ENCODE data around the gene PGLYRP4.

The PGLYRP4 gene

DNA sequence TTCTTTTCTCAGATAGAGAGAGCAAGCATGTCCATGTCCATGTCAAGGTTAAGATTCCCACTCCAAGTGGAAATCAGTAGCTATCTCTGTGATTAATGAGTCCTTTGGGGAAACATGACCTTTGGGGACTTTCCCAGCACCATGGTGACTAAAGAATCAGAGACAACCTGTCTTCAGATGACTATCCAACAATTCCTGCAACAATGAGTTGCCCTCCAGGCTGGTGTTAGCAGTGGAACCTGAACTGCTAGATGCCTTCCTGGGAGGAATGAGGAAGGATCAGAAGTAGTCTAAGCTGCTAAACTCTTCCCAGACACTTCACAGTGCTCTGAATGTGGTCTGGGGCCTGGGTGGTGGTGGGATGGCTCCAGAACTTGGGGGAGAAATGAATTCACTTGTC, 15.5 kb upstream of the PGLYRP4 start:
- Histone ChIP-seq H3K4me3 (ENCODE audit: low read depth in 1 of 2, low read length in 2 of 2) (no peak overlapping the region), H3K27me3 (ENCODE audit: control insufficient read depth in 1 of 2, insufficient read depth in 2 of 2, low read length in 2 of 2) (no peaks in the 10 kb centered on the region), H3K36me3 (ENCODE audit: control insufficient read depth in 1 of 2, insufficient read depth in 2 of 2, low read length in 2 of 2) (no peaks in the 10 kb centered on the region), H3K27ac (ENCODE audit: low read depth, low read length) (no peak overlapping the region), H3K9ac (ENCODE audit: low read depth in 1 of 2, low read length in 2 of 2) (no peak overlapping the region), H3K4me1 (ENCODE audit: control insufficient read depth in 1 of 2, insufficient read depth in 2 of 2, low read length in 2 of 2) (peaks cover 0 to 4% of the 10 kb centered on the region in 2 donors), H3K9me3 (ENCODE audit: control insufficient read depth in 1 of 2, low read length in 2 of 2) (no peaks in the 10 kb centered on the region)

- no peak overlapping the region for H3K27ac ChIP-seq (ENCODE audit: low read depth, low read length)
- H3K4me1 ChIP-seq (ENCODE audit: control insufficient read depth in 1 of 2, insufficient read depth in 2 of 2, low read length in 2 of 2), result peaks cover 0 to 4% of the 10 kb centered on the region in 2 donors
- no peaks in the 10 kb centered on the region for H3K9me3 ChIP-seq (ENCODE audit: control insufficient read depth in 1 of 2, low read length in 2 of 2)
- no peak overlapping the region for H3K4me3 ChIP-seq (ENCODE audit: low read depth in 1 of 2, low read length in 2 of 2)
- H3K9ac ChIP-seq (ENCODE audit: low read depth in 1 of 2, low read length in 2 of 2), result no peak overlapping the region
- no peaks in the 10 kb centered on the region for H3K27me3 ChIP-seq (ENCODE audit: control insufficient read depth in 1 of 2, insufficient read depth in 2 of 2, low read length in 2 of 2)
- H3K36me3 ChIP-seq (ENCODE audit: control insufficient read depth in 1 of 2, insufficient read depth in 2 of 2, low read length in 2 of 2), result no peaks in the 10 kb centered on the region
Measured at GRCh38 chr1:153363641-153364040, 15.0 kb upstream of the PGLYRP4 start.

DNA sequence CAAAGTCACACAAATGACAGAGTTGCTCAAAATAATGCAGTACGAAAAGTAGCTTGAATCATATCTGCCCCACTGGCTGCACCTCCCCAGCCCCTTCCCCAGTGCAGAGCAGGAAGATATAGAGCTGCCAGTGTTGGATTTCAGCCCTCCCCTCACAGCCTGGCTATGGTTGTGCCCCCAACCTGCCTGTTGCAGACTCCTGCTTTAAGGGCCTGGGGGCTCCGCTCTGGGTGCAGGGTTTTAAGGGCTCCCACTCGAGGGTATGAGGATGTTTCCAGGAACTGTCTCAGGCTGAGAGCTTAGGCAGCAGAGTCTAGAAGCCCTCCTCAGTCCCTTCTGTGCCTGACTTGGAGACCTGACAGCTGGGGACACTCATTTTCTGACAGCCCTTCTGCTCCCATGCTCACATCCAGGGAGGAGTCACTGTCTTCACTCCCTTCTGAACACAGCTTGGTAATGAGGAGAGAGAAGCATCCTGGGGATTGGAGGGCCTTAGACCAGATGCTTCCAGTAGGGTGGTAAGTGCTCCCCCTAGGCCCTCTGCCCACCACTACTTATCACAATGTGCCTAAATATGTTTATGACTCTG, 13.6 kb upstream of the PGLYRP4 start:
- Histone ChIP-seq H3K4me3 (ENCODE audit: low read depth in 1 of 2, low read length in 2 of 2) (no peak overlapping the region), H3K9me3 (ENCODE audit: control insufficient read depth in 1 of 2, low read length in 2 of 2) (no peaks in the 10 kb centered on the region), H3K9ac (ENCODE audit: low read depth in 1 of 2, low read length in 2 of 2) (no peak overlapping the region), H3K36me3 (ENCODE audit: control insufficient read depth in 1 of 2, insufficient read depth in 2 of 2, low read length in 2 of 2) (no peaks in the 10 kb centered on the region), H3K27ac (ENCODE audit: low read depth, low read length) (no peak overlapping the region), H3K4me1 (ENCODE audit: control insufficient read depth in 1 of 2, insufficient read depth in 2 of 2, low read length in 2 of 2) (peaks cover 0 to 10% of the 10 kb centered on the region in 2 donors), H3K27me3 (ENCODE audit: control insufficient read depth in 1 of 2, insufficient read depth in 2 of 2, low read length in 2 of 2) (no peaks in the 10 kb centered on the region)

DNA sequence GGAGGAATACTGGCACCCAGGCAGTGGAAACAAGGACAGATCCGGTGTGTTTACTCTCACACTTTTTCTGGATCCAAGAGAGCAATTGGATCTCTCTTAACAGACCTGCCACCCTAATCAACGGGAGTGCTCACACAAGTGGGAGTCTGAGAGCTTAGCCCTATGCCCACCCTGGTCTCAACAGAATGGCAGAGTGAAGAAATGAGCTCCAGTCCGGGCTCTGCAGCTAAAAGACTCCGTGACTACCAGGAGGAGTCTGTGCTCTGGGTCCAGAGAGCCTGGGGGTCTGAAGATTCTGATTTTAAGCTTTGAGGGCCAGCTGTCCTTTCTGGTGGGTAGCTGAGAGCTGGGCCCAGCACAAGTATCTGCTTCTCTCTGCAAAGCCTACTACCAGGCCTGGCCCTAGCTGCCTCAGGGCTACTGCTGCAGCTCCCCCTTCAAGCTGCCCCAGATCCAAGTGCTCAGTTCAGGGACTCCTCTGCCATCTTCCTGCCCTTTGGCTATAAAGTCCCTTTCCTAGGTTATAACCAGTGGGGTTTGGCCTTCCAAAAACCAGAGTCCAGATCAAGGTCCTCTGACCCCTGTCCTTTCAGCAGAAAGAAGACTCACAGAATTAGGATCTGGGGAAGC, 13.0 kb upstream of the PGLYRP4 start:
- H3K4me3 ChIP-seq (ENCODE audit: low read depth in 1 of 2, low read length in 2 of 2), result no peak overlapping the region
- H3K4me1 ChIP-seq (ENCODE audit: control insufficient read depth in 1 of 2, insufficient read depth in 2 of 2, low read length in 2 of 2), result peaks cover 0 to 10% of the 10 kb centered on the region in 2 donors
- no peaks in the 10 kb centered on the region for H3K27me3 ChIP-seq (ENCODE audit: control insufficient read depth in 1 of 2, insufficient read depth in 2 of 2, low read length in 2 of 2)
- no peaks in the 10 kb centered on the region for H3K36me3 ChIP-seq (ENCODE audit: control insufficient read depth in 1 of 2, insufficient read depth in 2 of 2, low read length in 2 of 2)
- no peaks in the 10 kb centered on the region for H3K9me3 ChIP-seq (ENCODE audit: control insufficient read depth in 1 of 2, low read length in 2 of 2)
- no peak overlapping the region for H3K9ac ChIP-seq (ENCODE audit: low read depth in 1 of 2, low read length in 2 of 2)
- H3K27ac ChIP-seq (ENCODE audit: low read depth, low read length), result no peak overlapping the region

DNA sequence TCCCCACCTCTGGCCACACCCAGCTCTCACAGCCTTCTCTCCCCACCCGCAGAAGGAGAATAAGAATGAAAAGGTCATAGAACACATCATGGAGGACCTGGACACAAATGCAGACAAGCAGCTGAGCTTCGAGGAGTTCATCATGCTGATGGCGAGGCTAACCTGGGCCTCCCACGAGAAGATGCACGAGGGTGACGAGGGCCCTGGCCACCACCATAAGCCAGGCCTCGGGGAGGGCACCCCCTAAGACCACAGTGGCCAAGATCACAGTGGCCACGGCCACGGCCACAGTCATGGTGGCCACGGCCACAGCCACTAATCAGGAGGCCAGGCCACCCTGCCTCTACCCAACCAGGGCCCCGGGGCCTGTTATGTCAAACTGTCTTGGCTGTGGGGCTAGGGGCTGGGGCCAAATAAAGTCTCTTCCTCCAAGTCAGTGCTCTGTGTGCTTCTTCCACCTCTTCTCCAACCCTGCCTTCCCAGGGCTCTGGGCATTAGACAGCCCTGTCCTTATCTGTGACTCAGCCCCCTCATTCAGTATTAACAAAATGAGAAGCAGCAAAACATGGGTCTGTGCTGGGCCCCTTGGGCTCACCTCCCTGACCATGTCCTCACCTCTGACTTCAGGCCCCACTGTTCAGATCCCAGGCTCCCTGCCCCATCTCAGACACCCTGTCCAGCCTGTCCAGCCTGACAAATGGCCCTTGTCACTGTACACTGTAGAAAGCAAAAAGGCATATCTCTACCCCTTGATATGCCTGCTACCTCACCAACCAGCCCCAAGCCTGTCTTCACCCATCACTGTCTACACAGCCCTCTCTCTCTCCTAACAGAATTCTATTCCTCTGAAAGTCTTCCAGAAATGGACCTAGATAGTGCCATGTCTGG, 12.2 kb upstream of the PGLYRP4 start:
- no peaks in the 10 kb centered on the region for H3K9me3 ChIP-seq (ENCODE audit: control insufficient read depth in 1 of 2, low read length in 2 of 2)
- no peak overlapping the region for H3K9ac ChIP-seq (ENCODE audit: low read depth in 1 of 2, low read length in 2 of 2)
- no peaks in the 10 kb centered on the region for H3K36me3 ChIP-seq (ENCODE audit: control insufficient read depth in 1 of 2, insufficient read depth in 2 of 2, low read length in 2 of 2)
- peaks cover 0 to 10% of the 10 kb centered on the region in 2 donors for H3K4me1 ChIP-seq (ENCODE audit: control insufficient read depth in 1 of 2, insufficient read depth in 2 of 2, low read length in 2 of 2)
- no peak overlapping the region for H3K27ac ChIP-seq (ENCODE audit: low read depth, low read length)
- H3K27me3 ChIP-seq (ENCODE audit: control insufficient read depth in 1 of 2, insufficient read depth in 2 of 2, low read length in 2 of 2), result no peaks in the 10 kb centered on the region
- no peak overlapping the region for H3K4me3 ChIP-seq (ENCODE audit: low read depth in 1 of 2, low read length in 2 of 2)

DNA sequence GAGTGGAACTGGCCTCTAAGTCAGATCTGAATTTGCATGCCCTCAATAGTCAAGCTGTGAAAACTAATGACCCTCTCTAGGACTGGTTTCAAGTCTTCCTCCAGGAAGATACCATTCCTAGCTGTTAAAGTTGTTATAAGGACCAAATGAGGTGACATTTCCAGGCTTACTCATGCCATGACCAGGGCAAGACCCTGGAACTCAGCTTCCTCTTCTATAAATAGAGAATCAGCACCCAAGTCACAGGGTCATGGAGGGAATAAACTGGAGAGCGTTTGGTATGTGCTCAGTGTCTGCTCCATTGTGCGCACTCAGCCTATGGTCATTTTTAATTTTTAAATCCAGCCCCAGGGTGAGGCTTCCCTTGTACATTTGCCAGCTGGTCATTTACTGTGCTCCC, 11.5 kb upstream of the PGLYRP4 start:
- H3K27ac ChIP-seq (ENCODE audit: low read depth, low read length), result no peak overlapping the region
- no peaks in the 10 kb centered on the region for H3K27me3 ChIP-seq (ENCODE audit: control insufficient read depth in 1 of 2, insufficient read depth in 2 of 2, low read length in 2 of 2)
- no peak overlapping the region for H3K9ac ChIP-seq (ENCODE audit: low read depth in 1 of 2, low read length in 2 of 2)
- H3K4me1 ChIP-seq (ENCODE audit: control insufficient read depth in 1 of 2, insufficient read depth in 2 of 2, low read length in 2 of 2), result peaks cover 0 to 10% of the 10 kb centered on the region in 2 donors
- no peaks in the 10 kb centered on the region for H3K36me3 ChIP-seq (ENCODE audit: control insufficient read depth in 1 of 2, insufficient read depth in 2 of 2, low read length in 2 of 2)
- no peaks in the 10 kb centered on the region for H3K9me3 ChIP-seq (ENCODE audit: control insufficient read depth in 1 of 2, low read length in 2 of 2)
- no peak overlapping the region for H3K4me3 ChIP-seq (ENCODE audit: low read depth in 1 of 2, low read length in 2 of 2)

- H3K36me3 ChIP-seq (ENCODE audit: control insufficient read depth in 1 of 2, insufficient read depth in 2 of 2, low read length in 2 of 2), result no peaks in the 10 kb centered on the region
- H3K4me1 ChIP-seq (ENCODE audit: control insufficient read depth in 1 of 2, insufficient read depth in 2 of 2, low read length in 2 of 2), result peaks cover 0 to 10% of the 10 kb centered on the region in 2 donors
- H3K27ac ChIP-seq (ENCODE audit: low read depth, low read length), result no peak overlapping the region
- no peak overlapping the region for H3K9ac ChIP-seq (ENCODE audit: low read depth in 1 of 2, low read length in 2 of 2)
- no peaks in the 10 kb centered on the region for H3K27me3 ChIP-seq (ENCODE audit: control insufficient read depth in 1 of 2, insufficient read depth in 2 of 2, low read length in 2 of 2)
- no peaks in the 10 kb centered on the region for H3K9me3 ChIP-seq (ENCODE audit: control insufficient read depth in 1 of 2, low read length in 2 of 2)
- H3K4me3 ChIP-seq (ENCODE audit: low read depth in 1 of 2, low read length in 2 of 2), result no peak overlapping the region
Measured at GRCh38 chr1:153359241-153359640, 10.6 kb upstream of the PGLYRP4 start.

GRCh38 chr1:153358691-153358975, 10.0 kb upstream of the PGLYRP4 start:
- H3K27ac ChIP-seq (ENCODE audit: low read depth, low read length), result no peak overlapping the region
- peaks cover 0 to 10% of the 10 kb centered on the region in 2 donors for H3K4me1 ChIP-seq (ENCODE audit: control insufficient read depth in 1 of 2, insufficient read depth in 2 of 2, low read length in 2 of 2)
- H3K4me3 ChIP-seq (ENCODE audit: low read depth in 1 of 2, low read length in 2 of 2), result no peak overlapping the region
- H3K27me3 ChIP-seq (ENCODE audit: control insufficient read depth in 1 of 2, insufficient read depth in 2 of 2, low read length in 2 of 2), result no peaks in the 10 kb centered on the region
- no peak overlapping the region for H3K9ac ChIP-seq (ENCODE audit: low read depth in 1 of 2, low read length in 2 of 2)
- H3K9me3 ChIP-seq (ENCODE audit: control insufficient read depth in 1 of 2, low read length in 2 of 2), result no peaks in the 10 kb centered on the region
- H3K36me3 ChIP-seq (ENCODE audit: control insufficient read depth in 1 of 2, insufficient read depth in 2 of 2, low read length in 2 of 2), result no peaks in the 10 kb centered on the region

- H3K4me1 ChIP-seq (ENCODE audit: control insufficient read depth in 1 of 2, insufficient read depth in 2 of 2, low read length in 2 of 2), result peaks cover 0 to 10% of the 10 kb centered on the region in 2 donors
- H3K4me3 ChIP-seq (ENCODE audit: low read depth in 1 of 2, low read length in 2 of 2), result no peak within 1 kb of the TSS
- H3K27ac ChIP-seq (ENCODE audit: low read depth, low read length), result no peak within 1 kb of the TSS
- H3K36me3 ChIP-seq (ENCODE audit: control insufficient read depth in 1 of 2, insufficient read depth in 2 of 2, low read length in 2 of 2), result no peaks in the 10 kb centered on the region
- H3K9ac ChIP-seq (ENCODE audit: low read depth in 1 of 2, low read length in 2 of 2), result no peak within 1 kb of the TSS
- no peaks in the 10 kb centered on the region for H3K27me3 ChIP-seq (ENCODE audit: control insufficient read depth in 1 of 2, insufficient read depth in 2 of 2, low read length in 2 of 2)
- no peaks in the 10 kb centered on the region for H3K9me3 ChIP-seq (ENCODE audit: control insufficient read depth in 1 of 2, low read length in 2 of 2)
Measured at GRCh38 chr1:153357853-153358690, 9.4 kb upstream of the PGLYRP4 start, which contains the start of gene S100A9. Gene S100A9, plus strand, starts transcription at chr1:153357854. Its CDS starts 430 bp downstream, at chr1:153358284.
